Naive thymus-derived CD4-positive, alpha-beta T cell (primary cell): ENCODE measurements around the gene SNAPC5. TPM values are rescaled to one million over a fixed set of nuclear protein-coding genes. Genes with fewer than 3 reads are reported as not detected.

Experiments used
- microRNA-seq: library from miRNA; unstranded; fragments of <30 nt; microRNA quantifications from one replicate; pipeline ENCODE4 v1.2.0, GENCODE V29; 2022; ENCODE audit warnings: borderline microRNAs expressed
- polyA plus RNA-seq, 2 donors: library from polyadenylated mRNA; unstranded; fragments of 300-500 nt; fragmentation: Illumina TruSeq; gene quantifications; one replicate each; pipeline ENCODE4 v1.2.3, GENCODE V29; 2021
- total RNA-seq, 6 experiments: library from RNA in 5 of 6; stranded (reverse) in 5 of 6; gene quantifications; 1 replicate in 5 of 6; 2 replicates in 1 of 6; pipeline ENCODE4 v1.2.3 and lab custom pipeline; 2021 to 2026

The SNAPC5 gene
- total and polyA plus RNA-seq, 7 experiments from 2014 or later = 20.4 to 77.6 (median 34.8) TPM

Small RNA genes within 50 kb of the gene (microRNA-seq; reads per million reads assigned to microRNA genes)
- not detected for gene MIR4512

Other genes with a start within 250 kb of the SNAPC5 start
- gene MEGF11, start 244.0 kb downstream of the SNAPC5 start, total RNA-seq = not detected
- gene MEGF11, start 244.0 kb downstream of the SNAPC5 start, polyA plus RNA-seq = under 1 TPM in 1 of 2 donors, not detected in 1; 0.45 TPM
- gene DIS3L, start 204.2 kb downstream of the SNAPC5 start, total RNA-seq = 10 to 100 TPM; 34.3 to 40.2 (median 38.1) TPM
- 10 to 100 TPM; 25.3 to 48.8 TPM for gene DIS3L, start 204.2 kb downstream of the SNAPC5 start, polyA plus RNA-seq
- 10 to 100 TPM in 2 of 5 experiments, 1 to 10 TPM in 3; 3.8 to 28.2 (median 9.9) TPM for gene TIPIN, start 141.1 kb downstream of the SNAPC5 start, total RNA-seq
- gene TIPIN, start 141.1 kb downstream of the SNAPC5 start, polyA plus RNA-seq = 10 to 100 TPM in 1 of 2 donors, 1 to 10 TPM in 1; 6.1 to 11.1 TPM
- gene MAP2K1, start 110.8 kb downstream of the SNAPC5 start, total RNA-seq = 10 to 100 TPM; 37.7 to 97.2 (median 47.5) TPM
- gene MAP2K1, start 110.8 kb downstream of the SNAPC5 start, polyA plus RNA-seq = 10 to 100 TPM; 37.2 to 45.0 TPM
- 1,000 to 10,000 TPM; 2,229 to 4,292 (median 4,136) TPM for gene RPL4, start 7.1 kb upstream of the SNAPC5 start, total RNA-seq
- gene RPL4, start 7.1 kb upstream of the SNAPC5 start, polyA plus RNA-seq = 1,000 to 10,000 TPM in 1 of 2 donors, 100 to 1,000 TPM in 1; 898 to 1,586 TPM
- gene ZWILCH, start 7.6 kb upstream of the SNAPC5 start, total RNA-seq = 10 to 100 TPM in 1 of 5 experiments, 1 to 10 TPM in 4; 5.6 to 20.3 (median 6.8) TPM
- 1 to 10 TPM; 4.3 to 4.8 TPM for gene ZWILCH, start 7.6 kb upstream of the SNAPC5 start, polyA plus RNA-seq
- not detected for gene LCTL, start 68.2 kb upstream of the SNAPC5 start, total RNA-seq
- not detected for gene LCTL, start 68.2 kb upstream of the SNAPC5 start, polyA plus RNA-seq
- under 1 TPM; 0.27 to 0.76 (median 0.40) TPM for gene SMAD6, start 204.5 kb upstream of the SNAPC5 start, total RNA-seq
- not detected for gene SMAD6, start 204.5 kb upstream of the SNAPC5 start, polyA plus RNA-seq